ENCODE measurements around the gene ATP6V1C2.

ATP6V1C2 gene

GRCh38 chr2:10732924-10733565 is 11.6 kb downstream of the ATP6V1C2 start:
- DNase-seq (ENCODE audit: low read depth in 2 of 2): no peak

- no peak for DNase-seq (ENCODE audit: low read depth in 2 of 2)
Measured at GRCh38 chr2:10733566-10733925, 12.1 kb downstream of the ATP6V1C2 start.

- no peak for DNase-seq (ENCODE audit: low read depth in 2 of 2)
Measured at GRCh38 chr2:10733980-10734379, 12.6 kb downstream of the ATP6V1C2 start.

- DNase-seq (ENCODE audit: low read depth in 2 of 2): no peak
Measured at GRCh38 chr2:10738192-10738591, 16.8 kb downstream of the ATP6V1C2 start.

GRCh38 chr2:10740226-10740625 is 18.8 kb downstream of the ATP6V1C2 start:
- no peak for DNase-seq (ENCODE audit: low read depth in 2 of 2)

DNA sequence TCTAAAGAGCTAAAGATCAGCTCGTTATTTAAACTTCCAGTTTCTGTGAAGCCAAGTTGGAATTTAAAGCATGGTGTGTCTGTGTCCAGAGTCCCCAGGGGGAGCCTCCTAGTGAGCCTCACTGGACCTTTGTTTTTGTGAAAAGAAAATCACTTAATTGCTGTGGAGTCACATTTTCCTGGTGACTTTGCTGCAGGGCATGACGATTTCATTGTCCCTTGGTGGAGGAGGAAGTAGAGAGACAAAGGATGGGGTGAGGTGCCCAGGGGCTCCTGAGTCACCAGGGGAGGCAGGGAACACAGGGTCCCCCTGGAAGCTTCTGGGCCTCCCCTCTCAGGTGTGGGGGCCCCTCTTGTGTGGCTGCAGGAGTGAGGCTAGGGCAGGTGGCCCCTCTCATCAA is 19.7 kb downstream of the ATP6V1C2 start:
- DNase-seq (ENCODE audit: low read depth in 2 of 2): no peak

DNA sequence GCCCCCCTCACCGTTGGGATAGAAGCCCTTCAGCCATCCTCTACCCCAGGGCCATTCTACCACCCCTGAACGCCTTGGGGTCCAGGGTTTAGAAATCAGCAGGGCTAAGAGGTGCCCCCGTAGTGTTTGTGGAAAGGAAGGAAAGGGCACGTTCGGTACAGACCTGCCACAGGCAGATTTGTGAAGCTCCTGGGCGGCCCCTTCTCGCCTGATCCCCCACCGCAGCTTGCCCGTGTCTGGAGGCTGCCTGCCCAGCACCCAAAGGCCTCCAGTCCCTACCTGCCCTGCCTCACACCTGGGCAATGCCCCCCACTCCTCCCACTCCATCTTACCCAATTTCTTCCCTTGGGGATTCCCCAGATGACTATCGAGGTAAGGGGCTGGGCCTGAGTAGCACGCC is 21.2 kb downstream of the ATP6V1C2 start:
- DNase-seq (ENCODE audit: low read depth in 2 of 2): no peak

DNA sequence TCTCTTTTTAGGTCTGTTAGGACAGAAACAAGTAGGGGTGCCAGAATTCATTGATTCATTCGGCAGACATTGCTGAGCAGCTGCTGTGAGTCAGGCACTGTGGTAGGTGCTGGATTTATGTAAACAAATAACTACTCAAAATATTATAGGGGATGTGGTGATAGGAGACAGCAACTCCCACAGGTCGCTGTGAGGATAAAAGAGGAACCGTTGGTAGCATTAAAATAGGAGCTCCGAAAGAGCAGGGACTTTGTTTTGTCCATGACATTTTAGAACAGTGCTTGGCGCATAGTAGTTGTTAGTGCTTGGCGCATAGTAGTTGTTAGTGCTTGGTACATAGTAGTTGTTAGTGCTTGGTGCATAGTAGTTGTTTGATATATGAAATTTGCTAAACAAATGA is 29.2 kb downstream of the ATP6V1C2 start:
- no peak for DNase-seq (ENCODE audit: low read depth in 2 of 2)

DNA sequence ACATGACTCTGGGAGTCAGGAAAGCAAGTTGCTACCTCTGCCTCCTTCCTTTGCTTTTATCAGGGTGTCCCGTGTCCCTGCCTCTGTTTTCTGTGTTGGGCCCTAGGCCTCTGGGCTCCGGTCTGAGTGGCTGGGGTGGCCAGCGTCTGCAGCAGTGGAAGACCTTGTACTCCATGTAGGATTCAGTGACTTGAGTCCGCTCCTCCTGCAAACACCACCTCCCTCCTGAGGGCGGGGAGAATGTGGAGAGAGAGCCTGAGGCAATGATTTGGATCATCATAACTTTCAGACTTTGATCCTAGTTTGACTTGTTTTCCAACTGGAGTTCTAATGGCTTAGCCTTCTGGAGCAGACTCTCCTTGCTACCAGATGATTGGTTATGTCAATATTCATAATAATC is 30.8 kb downstream of the ATP6V1C2 start:
- no peak for DNase-seq (ENCODE audit: low read depth in 2 of 2)

DNA sequence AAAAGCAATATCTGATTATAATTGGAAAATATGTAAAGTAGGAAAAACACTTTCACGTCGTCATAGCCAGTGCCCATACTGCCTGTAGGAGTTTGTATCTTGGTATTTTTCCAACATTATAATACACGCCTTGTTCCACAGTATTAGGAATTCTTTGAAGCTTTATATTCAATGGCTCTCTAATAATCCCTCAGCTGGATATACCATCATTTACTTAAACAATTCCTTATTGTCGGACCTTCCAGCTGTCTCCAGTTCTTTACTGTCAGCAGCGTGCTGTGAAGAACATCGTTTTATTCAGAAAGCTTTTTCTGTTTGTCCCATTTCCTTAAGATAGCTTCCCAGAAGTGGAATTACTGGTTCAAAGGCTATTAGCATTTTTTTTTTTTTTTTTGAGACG is 31.7 kb downstream of the ATP6V1C2 start:
- DNase-seq (ENCODE audit: low read depth in 2 of 2): no peak

DNA sequence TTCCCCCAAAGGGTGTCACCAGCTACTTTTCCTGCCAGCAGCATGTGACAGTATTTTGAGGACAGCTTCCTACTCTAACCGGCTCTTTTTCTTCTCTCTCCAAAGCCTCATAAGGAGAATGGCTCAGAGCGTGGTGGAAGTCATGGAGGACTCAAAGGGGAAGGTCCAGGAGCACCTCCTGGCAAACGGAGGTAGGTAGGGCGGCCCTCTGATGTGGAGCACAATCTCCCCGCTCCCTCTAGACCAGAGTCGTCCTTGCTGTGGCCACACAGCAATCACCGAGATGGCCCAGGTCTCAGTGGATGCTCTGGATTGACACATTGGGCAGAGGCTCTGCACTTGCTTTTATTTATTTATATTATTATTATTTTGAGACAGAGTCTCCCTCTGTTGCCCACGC is 32.4 kb downstream of the ATP6V1C2 start:
- no peak for DNase-seq (ENCODE audit: low read depth in 2 of 2)

DNA sequence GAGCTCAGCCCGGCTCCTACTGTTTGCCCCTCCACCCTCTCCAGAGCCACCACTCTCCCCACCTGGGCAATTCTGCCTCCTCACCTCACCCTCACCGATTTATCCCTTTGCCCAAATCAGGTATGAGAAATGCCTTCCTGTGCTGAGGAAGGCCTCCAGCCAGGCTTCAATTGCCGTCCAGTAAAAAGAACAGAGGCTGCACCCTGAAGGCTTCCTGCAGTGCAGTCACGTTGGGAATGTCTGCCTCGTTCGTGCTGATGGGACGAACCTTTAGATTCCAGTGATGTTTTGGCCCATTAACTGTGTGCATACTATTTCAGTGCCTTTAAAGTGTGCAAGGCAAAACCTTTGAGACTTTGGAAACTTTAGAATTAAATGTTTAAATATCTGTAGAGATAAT is 34.2 kb downstream of the ATP6V1C2 start:
- DNase-seq (ENCODE audit: low read depth in 2 of 2): no peak

DNA sequence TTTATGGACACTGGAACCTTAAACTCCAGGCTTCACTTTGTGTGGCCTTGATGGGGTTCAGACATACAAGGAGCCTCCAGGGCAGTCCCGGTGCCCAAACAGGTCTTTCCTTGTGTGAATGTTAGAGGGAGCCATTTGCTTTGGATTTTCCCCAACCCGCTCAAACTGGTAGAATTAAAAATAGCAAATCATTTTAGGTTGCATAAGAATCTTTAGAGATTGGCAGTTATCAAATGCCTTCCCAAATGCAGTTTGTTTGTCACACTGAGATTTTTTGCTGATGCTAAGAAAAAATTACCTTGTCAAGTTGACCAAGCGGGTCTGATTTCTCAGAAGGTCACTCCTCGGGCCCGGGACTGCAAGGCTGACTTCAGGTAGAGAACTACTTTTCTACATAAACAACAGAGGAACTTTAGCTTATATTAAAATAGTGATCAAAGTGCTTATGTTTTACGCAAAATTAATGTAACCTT is 36.4 kb downstream of the ATP6V1C2 start:
- no peak for DNase-seq (ENCODE audit: low read depth in 2 of 2)

DNA sequence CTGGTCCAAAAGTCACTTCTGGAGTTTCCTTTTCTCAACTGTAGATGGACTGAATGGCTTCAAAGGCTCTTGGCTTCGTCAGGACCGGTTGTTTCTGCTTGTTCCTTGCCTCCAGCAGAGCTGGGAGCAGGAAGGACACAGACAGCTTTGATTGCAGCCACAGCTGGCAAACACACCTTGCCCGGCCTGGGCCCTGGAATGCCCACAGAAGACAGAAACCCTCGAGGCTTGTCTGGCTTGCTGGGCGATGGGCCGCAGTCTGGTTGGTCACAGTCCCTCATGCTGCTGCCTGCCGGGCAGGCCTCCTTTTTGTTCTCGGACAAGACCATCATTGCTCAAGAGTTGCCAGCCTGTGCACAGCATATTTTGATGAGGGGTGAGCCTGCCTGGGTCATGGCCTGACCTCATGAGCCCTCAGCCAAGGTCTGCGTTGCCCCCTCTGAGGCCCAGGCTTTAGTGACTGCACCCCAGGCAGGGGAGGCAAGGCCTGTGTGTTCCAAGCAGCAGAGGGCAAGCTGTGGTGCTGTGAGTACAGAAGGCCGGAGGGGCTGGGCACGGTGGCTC is 37.8 kb downstream of the ATP6V1C2 start:
- no peak for DNase-seq (ENCODE audit: low read depth in 2 of 2)

DNA sequence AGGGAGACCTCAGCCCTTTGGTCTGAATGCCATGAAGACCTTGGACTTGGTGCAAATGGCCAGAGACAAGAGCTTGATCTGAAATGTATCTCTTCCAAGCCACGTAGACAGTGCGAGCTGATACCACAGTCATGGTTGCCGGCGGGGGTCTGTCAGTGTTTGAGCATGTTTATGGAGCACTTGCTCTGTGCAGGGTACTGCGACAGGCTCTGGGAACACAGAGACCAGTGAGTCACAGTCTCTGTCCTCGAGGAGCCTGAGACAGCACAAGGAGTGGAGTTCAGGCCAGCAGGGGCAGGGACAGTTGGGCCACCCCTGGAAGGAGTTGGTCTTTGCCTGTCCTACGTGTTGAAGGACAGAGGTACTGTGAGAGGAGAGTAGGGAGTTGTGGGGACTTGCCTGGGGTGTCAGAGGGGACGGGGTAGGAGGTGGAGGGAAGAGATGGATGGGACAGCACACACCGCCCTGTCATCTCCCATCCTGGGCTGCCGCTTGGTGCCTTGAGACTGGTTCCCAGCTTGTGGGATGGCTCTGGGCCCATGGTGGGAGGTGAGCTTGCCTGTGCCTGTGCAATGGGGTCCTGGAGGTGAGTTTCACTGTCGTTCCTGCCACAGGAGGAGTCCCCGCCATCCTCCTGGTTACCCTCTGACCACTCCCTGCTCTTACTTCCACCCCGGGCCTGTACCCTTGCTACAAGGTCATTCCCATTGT is 39.5 kb downstream of the ATP6V1C2 start:
- DNase-seq (ENCODE audit: low read depth in 2 of 2): no peak

GRCh38 chr2:10761591-10761990 is 40.2 kb downstream of the ATP6V1C2 start:
- no peak for DNase-seq (ENCODE audit: low read depth in 2 of 2)

DNA sequence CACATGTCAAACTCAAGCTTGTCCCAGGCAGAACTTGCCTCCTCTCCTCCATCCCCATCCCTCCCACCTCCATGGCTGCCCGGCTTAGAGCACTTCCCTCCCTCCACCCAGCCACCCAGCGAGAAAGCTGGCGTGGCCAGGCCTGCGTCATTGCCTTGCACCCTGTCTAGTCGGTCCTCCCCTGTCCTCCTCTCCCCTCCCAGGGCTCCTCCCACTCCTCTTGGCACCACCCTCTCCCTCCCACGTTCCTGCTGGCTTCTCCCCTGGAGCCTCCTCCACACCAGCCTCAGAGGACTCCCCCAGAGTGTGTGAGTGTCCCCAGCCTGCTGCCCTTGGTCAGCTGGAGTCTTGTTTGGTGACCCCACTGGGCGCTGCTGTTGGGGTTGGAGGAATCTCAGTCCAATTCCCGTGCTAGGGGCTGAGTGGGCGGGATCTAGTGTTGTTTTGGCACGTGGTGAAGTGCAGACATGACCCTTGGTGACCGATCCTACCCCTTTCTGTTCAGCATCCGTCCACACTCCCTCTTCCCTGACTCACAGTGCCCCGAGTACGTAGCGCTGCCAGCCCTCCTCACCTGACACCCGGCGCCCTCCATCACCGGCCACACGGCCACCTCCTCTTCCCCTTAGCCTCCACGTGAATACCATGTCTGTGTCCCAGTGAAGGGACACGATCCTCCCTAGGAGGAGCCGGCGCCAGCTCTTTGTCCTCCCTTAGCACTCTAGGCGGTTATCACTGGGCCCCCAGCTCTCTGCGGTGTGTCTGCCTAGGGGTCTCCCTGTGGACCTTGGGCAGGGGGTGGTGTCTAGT is 41.4 kb downstream of the ATP6V1C2 start:
- DNase-seq (ENCODE audit: low read depth in 2 of 2): no peak

- no peak for DNase-seq (ENCODE audit: low read depth in 2 of 2)
Measured at GRCh38 chr2:10763461-10763800, 42.0 kb downstream of the ATP6V1C2 start.

DNA sequence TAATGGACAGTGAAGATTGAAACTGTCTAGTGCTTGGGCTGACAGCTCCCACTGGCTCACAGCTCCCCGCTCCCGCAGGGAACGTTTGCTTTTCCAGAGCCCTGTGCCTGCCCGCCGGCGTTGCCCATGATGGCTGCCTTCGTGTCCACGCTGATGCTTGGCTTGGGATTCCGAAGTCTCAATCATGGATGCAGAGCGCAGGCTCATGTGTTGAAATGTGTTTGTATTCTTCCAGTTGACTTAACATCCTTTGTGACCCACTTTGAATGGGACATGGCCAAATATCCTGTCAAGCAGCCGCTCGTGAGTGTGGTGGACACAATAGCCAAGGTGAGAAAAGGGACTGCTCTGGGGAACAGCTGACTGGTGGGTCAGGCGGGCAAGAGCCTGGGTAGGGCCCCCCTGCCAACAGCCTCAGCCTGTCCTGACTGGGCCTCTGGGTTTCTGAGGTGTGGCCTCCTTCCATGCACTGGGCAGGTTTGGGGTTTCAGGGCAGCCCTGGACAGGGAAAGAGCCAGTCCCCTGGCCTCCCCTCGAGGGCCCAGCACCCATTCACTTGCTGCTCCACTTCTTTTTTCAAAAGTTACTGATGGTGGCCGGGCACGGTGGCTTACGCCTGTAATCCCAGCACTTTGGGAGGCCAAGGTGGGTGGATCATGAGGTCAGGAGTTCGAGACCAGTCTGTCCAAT is 42.8 kb downstream of the ATP6V1C2 start:
- DNase-seq (ENCODE audit: low read depth in 2 of 2): no peak

DNA sequence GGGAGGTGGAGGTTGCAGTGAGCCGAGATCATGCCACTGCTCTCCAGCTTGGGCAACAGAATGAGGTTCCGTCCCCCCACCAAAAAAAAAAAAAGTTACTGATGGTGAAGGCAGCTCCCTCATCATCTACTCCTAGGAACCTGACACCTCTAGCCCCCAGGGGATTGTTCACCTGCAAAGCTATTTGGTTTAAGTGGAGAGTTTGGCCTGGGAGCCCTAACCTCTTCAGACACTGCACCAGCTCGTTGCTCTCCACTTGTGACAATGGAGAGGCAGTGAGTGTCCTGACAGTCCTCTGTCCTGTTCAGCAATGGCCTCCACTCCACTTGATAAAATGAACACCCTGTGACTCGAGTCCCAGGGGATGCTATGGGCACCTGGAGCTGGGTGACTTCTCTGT is 43.5 kb downstream of the ATP6V1C2 start:
- DNase-seq (ENCODE audit: low read depth in 2 of 2): no peak

DNA sequence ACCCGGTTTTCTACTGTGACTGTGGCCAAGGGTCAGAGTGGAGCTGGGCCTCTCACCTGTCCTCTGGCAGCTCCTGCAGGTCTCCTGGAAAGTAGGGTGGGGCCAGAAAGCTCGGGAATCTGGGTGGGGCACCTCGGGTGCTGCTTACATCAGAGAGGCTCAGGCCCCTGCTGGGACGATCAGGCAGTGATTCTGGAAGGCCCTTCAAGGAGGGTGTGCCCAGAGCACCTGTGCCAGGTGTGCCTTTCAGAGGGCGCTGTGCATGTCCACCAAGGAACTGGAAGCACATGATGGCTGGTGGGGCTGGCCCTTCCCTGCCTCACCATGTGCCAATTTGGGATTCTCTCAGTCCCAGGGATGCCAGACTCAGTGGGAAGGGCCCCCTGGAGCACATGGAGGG is 44.0 kb downstream of the ATP6V1C2 start:
- no peak for DNase-seq (ENCODE audit: low read depth in 2 of 2)

DNA sequence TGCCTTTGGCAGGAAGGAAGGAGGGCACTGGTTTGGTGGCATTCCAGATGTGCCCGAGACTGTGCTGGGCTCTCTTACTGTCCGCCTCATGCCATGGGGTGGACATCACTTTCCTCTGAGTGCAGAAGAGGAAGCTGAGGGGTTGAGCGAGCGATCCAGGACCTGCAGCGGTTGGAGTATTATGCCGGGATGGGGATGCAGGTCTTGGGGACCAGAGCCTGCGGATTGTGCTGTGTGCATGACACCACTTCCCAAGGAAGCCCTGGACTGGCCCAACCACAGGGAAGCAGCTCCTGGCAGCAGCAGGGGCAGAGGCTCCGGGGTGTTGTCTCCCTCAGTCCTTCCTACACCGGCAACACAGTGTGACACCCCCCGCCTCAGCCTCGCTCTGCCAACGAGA is 44.5 kb downstream of the ATP6V1C2 start:
- no peak for DNase-seq (ENCODE audit: low read depth in 2 of 2)

Data from activated CD4-positive, alpha-beta T cell treated with anti-CD3 and anti-CD28 coated beads for 24 hours (primary cell).